NCI-H187 (cell line): ENCODE results near the gene LHFPL5.

ENCODE experiments used
- DNase-seq, 2 experiments: peaks; one replicate each; lab custom pipeline; 2025; lab: John Stamatoyannopoulos, UW

LHFPL5 gene

DNA sequence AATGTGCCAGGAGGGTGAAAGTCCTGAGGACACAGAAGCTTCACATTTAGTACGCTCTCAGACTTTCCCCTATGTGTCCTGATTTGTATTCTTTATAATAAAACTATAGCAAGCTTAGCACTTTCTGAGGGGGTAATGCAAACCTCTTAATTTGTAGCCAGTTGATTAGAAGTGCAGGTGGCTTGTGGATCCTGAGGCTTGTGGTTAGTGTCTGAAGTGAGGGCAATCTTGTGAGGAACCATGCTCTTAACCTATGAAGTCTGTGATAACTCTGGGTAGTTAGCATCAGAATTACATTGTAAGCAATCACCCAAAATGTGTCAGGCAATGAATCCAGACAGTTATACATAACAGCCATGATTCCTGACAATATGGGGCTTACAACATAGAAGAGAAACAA is 51.1 kb downstream of the LHFPL5 start:
- DNase-seq, result no peak

DNA sequence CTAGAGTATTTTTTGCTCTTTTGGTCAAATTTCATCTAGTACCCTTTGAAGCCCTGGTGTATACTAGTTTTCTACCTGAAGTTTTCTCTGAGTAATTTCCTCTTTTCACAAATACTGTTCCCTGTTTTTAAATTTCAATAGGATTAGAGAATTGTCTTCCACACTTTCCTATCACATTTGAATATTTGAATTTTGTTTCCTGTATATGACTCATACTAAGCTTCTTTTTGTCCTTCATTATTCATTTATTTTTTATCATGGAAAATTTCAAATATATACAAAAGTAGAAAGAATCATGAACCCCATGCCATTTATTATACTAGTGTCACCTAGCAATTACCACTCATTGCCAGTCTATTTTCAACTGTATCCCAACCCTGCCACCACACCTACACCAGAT is 52.7 kb downstream of the LHFPL5 start:
- no peak for DNase-seq

- no peak for DNase-seq
Measured at GRCh38 chr6:35859367-35859766, 54.2 kb downstream of the LHFPL5 start.
